H1 (cell line): ENCODE results near the gene VAV2.

ENCODE experiments used
- CTCF ChIP-seq, 3 experiments: IDR thresholded peaks; 1 replicate in 2 of 3; 2 replicates in 1 of 3; pipeline versions ENCODE4 v1.5.1 to v1.6.1; 2011; ENCODE audit warnings: low read length in 3 of 3, mild to moderate bottlenecking in 3 of 3, inconsistent platforms in 2 of 3, low read depth in 1 of 3, moderate library complexity in 1 of 3; ENCODE audit not compliant: insufficient read depth in 1 of 3; ENCODE audit errors: control extremely low read depth in 1 of 3
- EZH2 ChIP-seq: fragments of 200-600 bp; sonication (generic); IDR thresholded peaks from 2 replicates; pipeline ENCODE4 v1.7.1; 2012; ENCODE audit warnings: low read depth, mild to moderate bottlenecking, moderate library complexity, low read length, inconsistent platforms; ENCODE audit not compliant: severe bottlenecking
- RNF2 ChIP-seq: fragments of 200-900, 300-1000 bp; sonication (generic); IDR thresholded peaks from 2 replicates; pipeline ENCODE4 v1.7.1; 2016; ENCODE audit warnings: borderline replicate concordance, low read depth, mild to moderate bottlenecking, antibody characterized with exemption, low read length; ENCODE audit not compliant: poor library complexity, severe bottlenecking; ENCODE audit errors: missing control alignments
- ZNF274 ChIP-seq: IDR thresholded peaks from 2 replicates; pipeline ENCODE4 v1.7.0; 2012; ENCODE audit warnings: low read length, borderline replicate concordance; ENCODE audit errors: extremely low read depth

GRCh38 chr9:133742251-133742650 lies 249.9 kb downstream of the VAV2 start:
- TF ChIP-seq RNF2: no peak
- TF ChIP-seq CTCF (IDR thresholded peaks at IDR 0.05; ENCODE audit: control extremely low read depth in 1 of 3, insufficient read depth in 1 of 3, low read depth in 1 of 3, low read length in 3 of 3): no peak
- TF ChIP-seq ZNF274: no peak
- no peak for TF ChIP-seq EZH2
